ENCODE data around the gene DTD1. TPM values are rescaled to one million over a fixed set of nuclear protein-coding genes. Genes with fewer than 3 reads are reported as not detected.

DTD1 gene
- total RNA-seq, 1 donor from 2014 or later = 38.1 TPM

- no peak for FAIRE-seq
- no peaks in the 10 kb centered on the region for H3K27me3 ChIP-seq (ENCODE audit: insufficient read depth, low read length)
- no peaks in the 10 kb centered on the region for H3K36me3 ChIP-seq (ENCODE audit: insufficient read depth, low read length)
- no peak overlapping the region for H3K9ac ChIP-seq (ENCODE audit: low read length)
- no peaks in the 10 kb centered on the region for H4K20me1 ChIP-seq (ENCODE audit: insufficient read depth, low read length)
- H3K4me3 ChIP-seq (ENCODE audit: insufficient read depth, low read depth, low read length) = no peak overlapping the region
- H3K4me1 ChIP-seq (ENCODE audit: insufficient read depth, low read length) = no peaks in the 10 kb centered on the region
- no peak overlapping the region for H3K4me2 ChIP-seq (ENCODE audit: low read length)
- H3K36me3 Mint-ChIP-seq (ENCODE audit: low read depth, unreplicated experiment) = no peaks in the 10 kb centered on the region
- no peak for DNase-seq (ENCODE audit: low read depth)
- no peak overlapping the region for H2AFZ ChIP-seq (ENCODE audit: low read depth, low read length)
- H3K9me3 Mint-ChIP-seq (ENCODE audit: unreplicated experiment) = peaks cover 4% of the 10 kb centered on the region
- H3K9me3 ChIP-seq (ENCODE audit: insufficient read depth, low read depth, low read length) = no peaks in the 10 kb centered on the region
- H3K27ac ChIP-seq (ENCODE audit: low read depth, low read length) = no peak overlapping the region
- TF ChIP-seq, protein P1, sequence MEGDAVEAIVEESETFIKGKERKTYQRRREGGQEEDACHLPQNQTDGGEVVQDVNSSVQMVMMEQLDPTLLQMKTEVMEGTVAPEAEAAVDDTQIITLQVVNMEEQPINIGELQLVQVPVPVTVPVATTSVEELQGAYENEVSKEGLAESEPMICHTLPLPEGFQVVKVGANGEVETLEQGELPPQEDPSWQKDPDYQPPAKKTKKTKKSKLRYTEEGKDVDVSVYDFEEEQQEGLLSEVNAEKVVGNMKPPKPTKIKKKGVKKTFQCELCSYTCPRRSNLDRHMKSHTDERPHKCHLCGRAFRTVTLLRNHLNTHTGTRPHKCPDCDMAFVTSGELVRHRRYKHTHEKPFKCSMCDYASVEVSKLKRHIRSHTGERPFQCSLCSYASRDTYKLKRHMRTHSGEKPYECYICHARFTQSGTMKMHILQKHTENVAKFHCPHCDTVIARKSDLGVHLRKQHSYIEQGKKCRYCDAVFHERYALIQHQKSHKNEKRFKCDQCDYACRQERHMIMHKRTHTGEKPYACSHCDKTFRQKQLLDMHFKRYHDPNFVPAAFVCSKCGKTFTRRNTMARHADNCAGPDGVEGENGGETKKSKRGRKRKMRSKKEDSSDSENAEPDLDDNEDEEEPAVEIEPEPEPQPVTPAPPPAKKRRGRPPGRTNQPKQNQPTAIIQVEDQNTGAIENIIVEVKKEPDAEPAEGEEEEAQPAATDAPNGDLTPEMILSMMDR (IDR thresholded peaks at IDR 0.05; ENCODE audit: insufficient read depth, low read depth, low read length) = no peak
- no peak for TF ChIP-seq EZH2 (IDR thresholded peaks at IDR 0.05; ENCODE audit: insufficient read depth, low read length)
- peaks cover 9% of the 10 kb centered on the region for H3K27me3 Mint-ChIP-seq (ENCODE audit: low read depth, unreplicated experiment)
- H3K4me1 Mint-ChIP-seq (ENCODE audit: low read depth, unreplicated experiment) = peaks cover 6% of the 10 kb centered on the region
- no peaks in the 10 kb centered on the region for H3K79me2 ChIP-seq (ENCODE audit: insufficient read depth, low read length)
- no peak overlapping the region for H3K4me3 Mint-ChIP-seq (ENCODE audit: unreplicated experiment)
- H3K27ac Mint-ChIP-seq (ENCODE audit: unreplicated experiment) = no peak overlapping the region
These were observed 207.5 kb downstream of the DTD1 start for GRCh38 chr20:18795366-18795765.

GRCh38 chr20:18796282-18796833 is 208.5 kb downstream of the DTD1 start:
- FAIRE-seq (no peak), DNase-seq (ENCODE audit: low read depth) (no peak)
- no peak overlapping the region for H3K9ac ChIP-seq (ENCODE audit: low read length)
- Mint-ChIP-seq H3K27ac (ENCODE audit: unreplicated experiment) (no peak overlapping the region), H3K4me3 (ENCODE audit: unreplicated experiment) (no peak overlapping the region), H3K36me3 (ENCODE audit: low read depth, unreplicated experiment) (no peaks in the 10 kb centered on the region), H3K9me3 (ENCODE audit: unreplicated experiment) (peaks cover 4% of the 10 kb centered on the region), H3K27me3 (ENCODE audit: low read depth, unreplicated experiment) (peaks cover 5% of the 10 kb centered on the region), H3K4me1 (ENCODE audit: low read depth, unreplicated experiment) (peaks cover 6% of the 10 kb centered on the region)
- no peaks in the 10 kb centered on the region for H3K27me3 ChIP-seq (ENCODE audit: insufficient read depth, low read length)
- H3K36me3 ChIP-seq (ENCODE audit: insufficient read depth, low read length) = no peaks in the 10 kb centered on the region
- H3K79me2 ChIP-seq (ENCODE audit: insufficient read depth, low read length) = no peaks in the 10 kb centered on the region
- no peaks in the 10 kb centered on the region for H3K4me1 ChIP-seq (ENCODE audit: insufficient read depth, low read length)
- no peak overlapping the region for H3K27ac ChIP-seq (ENCODE audit: low read depth, low read length)
- H4K20me1 ChIP-seq (ENCODE audit: insufficient read depth, low read length) = no peaks in the 10 kb centered on the region
- TF ChIP-seq, protein P1 (IDR thresholded peaks at IDR 0.05; ENCODE audit: insufficient read depth, low read depth, low read length) = no peak
- TF ChIP-seq EZH2 (IDR thresholded peaks at IDR 0.05; ENCODE audit: insufficient read depth, low read length) = no peak
- no peaks in the 10 kb centered on the region for H3K9me3 ChIP-seq (ENCODE audit: insufficient read depth, low read depth, low read length)
- H3K4me3 ChIP-seq (ENCODE audit: insufficient read depth, low read depth, low read length) = no peak overlapping the region
- H2AFZ ChIP-seq (ENCODE audit: low read depth, low read length) = no peak overlapping the region
- no peak overlapping the region for H3K4me2 ChIP-seq (ENCODE audit: low read length)

- Mint-ChIP-seq H3K36me3 (ENCODE audit: low read depth, unreplicated experiment) (no peaks in the 10 kb centered on the region), H3K4me1 (ENCODE audit: low read depth, unreplicated experiment) (peaks cover 3% of the 10 kb centered on the region), H3K27ac (ENCODE audit: unreplicated experiment) (no peak overlapping the region), H3K27me3 (ENCODE audit: low read depth, unreplicated experiment) (peaks cover 7% of the 10 kb centered on the region), H3K9me3 (ENCODE audit: unreplicated experiment) (peaks cover 4% of the 10 kb centered on the region), H3K4me3 (ENCODE audit: unreplicated experiment) (no peak overlapping the region)
- DNase-seq (ENCODE audit: low read depth) (no peak), FAIRE-seq (no peak)
- TF ChIP-seq, protein P1 (IDR thresholded peaks at IDR 0.05; ENCODE audit: insufficient read depth, low read depth, low read length) = no peak
- TF ChIP-seq EZH2 (IDR thresholded peaks at IDR 0.05; ENCODE audit: insufficient read depth, low read length) = no peak
- H3K4me1 ChIP-seq (ENCODE audit: insufficient read depth, low read length) = no peaks in the 10 kb centered on the region
- no peaks in the 10 kb centered on the region for H3K27me3 ChIP-seq (ENCODE audit: insufficient read depth, low read length)
- H3K4me2 ChIP-seq (ENCODE audit: low read length) = no peak overlapping the region
- no peak overlapping the region for H3K4me3 ChIP-seq (ENCODE audit: insufficient read depth, low read depth, low read length)
- no peaks in the 10 kb centered on the region for H3K36me3 ChIP-seq (ENCODE audit: insufficient read depth, low read length)
- H3K9ac ChIP-seq (ENCODE audit: low read length) = no peak overlapping the region
- no peaks in the 10 kb centered on the region for H4K20me1 ChIP-seq (ENCODE audit: insufficient read depth, low read length)
- no peak overlapping the region for H2AFZ ChIP-seq (ENCODE audit: low read depth, low read length)
- no peak overlapping the region for H3K27ac ChIP-seq (ENCODE audit: low read depth, low read length)
- H3K9me3 ChIP-seq (ENCODE audit: insufficient read depth, low read depth, low read length) = no peaks in the 10 kb centered on the region
- H3K79me2 ChIP-seq (ENCODE audit: insufficient read depth, low read length) = no peaks in the 10 kb centered on the region
These were observed 213.7 kb downstream of the DTD1 start for GRCh38 chr20:18801516-18801915.

Measured in astrocyte (in vitro differentiated cells and primary cell).